HG03378 (cell line): ENCODE results near the gene PARD3B.
"Not testable (repeated sequence)": the region's sequence is repeated elsewhere in the genome, so short reads cannot be mapped to it uniquely, and the experiment has no call there.

Experiments
- ATAC-seq: cut with Tn5 transposase; IDR thresholded peaks from one replicate; pipeline ENCODE4 v1.9.1; 2021; ENCODE audit warnings: mild to moderate bottlenecking, moderate library complexity; ENCODE audit not compliant: unreplicated experiment

Gene PARD3B

GRCh38 chr2:204538182-204539018, 6.9 kb upstream of the PARD3B start:
- no peak for ATAC-seq

GRCh38 chr2:204539019-204539385, 6.3 kb upstream of the PARD3B start:
- ATAC-seq, result no peak

GRCh38 chr2:204541637-204542036, 3.6 kb upstream of the PARD3B start:
- ATAC-seq, result no peak

- ATAC-seq, result no peak
Measured at GRCh38 chr2:204542982-204543608, 2.2 kb upstream of the PARD3B start.

- ATAC-seq, result peak; percentile 6
Measured at GRCh38 chr2:204545861-204546735, 823 bp downstream of the PARD3B start.

GRCh38 chr2:204550751-204551511, 5.7 kb downstream of the PARD3B start:
- no peak for ATAC-seq

- no peak for ATAC-seq
Measured at GRCh38 chr2:204551512-204551863, 6.2 kb downstream of the PARD3B start.

- no peak for ATAC-seq
Measured at GRCh38 chr2:204557604-204558003, 12.3 kb downstream of the PARD3B start.

- ATAC-seq, result not testable (repeated sequence)
Measured at GRCh38 chr2:204559358-204559757, 14.1 kb downstream of the PARD3B start.

GRCh38 chr2:204560902-204561301, 15.6 kb downstream of the PARD3B start:
- no peak for ATAC-seq

GRCh38 chr2:204561771-204562170, 16.5 kb downstream of the PARD3B start:
- no peak for ATAC-seq

- no peak for ATAC-seq
Measured at GRCh38 chr2:204566439-204566838, 21.2 kb downstream of the PARD3B start.

- no peak for ATAC-seq
Measured at GRCh38 chr2:204570421-204570820, 25.1 kb downstream of the PARD3B start.

GRCh38 chr2:204571041-204571440, 25.8 kb downstream of the PARD3B start:
- ATAC-seq, result no peak

GRCh38 chr2:204571911-204572310, 26.6 kb downstream of the PARD3B start:
- ATAC-seq, result no peak

GRCh38 chr2:204573221-204573620, 27.9 kb downstream of the PARD3B start:
- no peak for ATAC-seq

GRCh38 chr2:204574486-204574885, 29.2 kb downstream of the PARD3B start:
- no peak for ATAC-seq

GRCh38 chr2:204575463-204575862, 30.2 kb downstream of the PARD3B start:
- ATAC-seq, result no peak

- ATAC-seq, result no peak
Measured at GRCh38 chr2:204576362-204576979, 31.2 kb downstream of the PARD3B start.

- no peak for ATAC-seq
Measured at GRCh38 chr2:204578928-204579598, 33.8 kb downstream of the PARD3B start.
